ENCODE results near the gene CPNE9. TPM values are rescaled to one million over a fixed set of nuclear protein-coding genes. Genes with fewer than 3 reads are reported as not detected.

The CPNE9 gene
- total and polyA plus RNA-seq, 2 experiments from 2014 or later: 7.0 to 8.8 TPM

GRCh38 chr3:9679476-9680080 is 24.1 kb upstream of the CPNE9 start (continued):
- no peak for TF ChIP-seq ZNF331 (CRISPR knock-in tag; IDR thresholded peaks at IDR 0.05; ENCODE audit: low read depth)
- TF ChIP-seq REST (IDR thresholded peaks at IDR 0.05; ENCODE audit: unreplicated experiment): no peak

GRCh38 chr3:9681011-9681722 is 22.5 kb upstream of the CPNE9 start:
- H3K27ac Mint-ChIP-seq: no peak overlapping the region
- Histone ChIP-seq H2AFZ (no peak overlapping the region), H3K27ac (ENCODE audit: low read depth) (no peak overlapping the region), H3K9me2 (ENCODE audit: insufficient read depth) (no peaks in the 10 kb centered on the region), H3K4me3 (no peak overlapping the region), H3K4me1 (ENCODE audit: insufficient read depth) (no peaks in the 10 kb centered on the region), H3K79me2 (replicated peaks; ENCODE audit: insufficient read depth) (no peaks in the 10 kb centered on the region), H4K20me1 (replicated peaks; ENCODE audit: insufficient read depth) (peaks cover 5% of the 10 kb centered on the region; the same call in 1 of the 2 replicates), H3K36me3 (ENCODE audit: insufficient read depth) (peaks cover 5% of the 10 kb centered on the region; the same call in 1 of the 2 replicates), H3K4me2 (no peak overlapping the region), H3F3A (replicated peaks; ENCODE audit: low read depth) (no peaks in the 10 kb centered on the region), H3K27me3 (ENCODE audit: insufficient read depth) (no peaks in the 10 kb centered on the region)
- no peak for ATAC-seq
- H3K36me3 Mint-ChIP-seq (ENCODE audit: low read depth): peaks cover 59% of the 10 kb centered on the region
- no peaks in the 10 kb centered on the region; the same call in 2 of the 3 replicates for H3K9me3 Mint-ChIP-seq
- DNase-seq (ENCODE audit: low spot score): no peak
- no peak overlapping the region for H3K4me3 Mint-ChIP-seq
- peaks cover 1% of the 10 kb centered on the region for H3K27me3 Mint-ChIP-seq (ENCODE audit: insufficient read depth, low read depth, poor library complexity)
- H3K4me1 Mint-ChIP-seq: no peaks in the 10 kb centered on the region; the same call in 2 of the 3 replicates
- no peak for TF ChIP-seq STAT1 (IDR thresholded peaks at IDR 0.05; ENCODE audit: unreplicated experiment)
- no peak for TF ChIP-seq POLR2AphosphoS5 (IDR thresholded peaks at IDR 0.05; ENCODE audit: low read depth)
- no peak for TF ChIP-seq JUNB (IDR thresholded peaks at IDR 0.05; ENCODE audit: unreplicated experiment)
- TF ChIP-seq NANOG (IDR thresholded peaks at IDR 0.05; ENCODE audit: borderline replicate concordance): no peak
- no peak for TF ChIP-seq CTCF (conservative IDR thresholded peaks at IDR 0.05; ENCODE audit: low read depth in 2 of 2)
- no peak for TF ChIP-seq ZNF462 (CRISPR knock-in tag; IDR thresholded peaks at IDR 0.05)
- TF ChIP-seq ZNF331 (CRISPR knock-in tag; IDR thresholded peaks at IDR 0.05; ENCODE audit: low read depth): no peak
- TF ChIP-seq EZH2phosphoT487 (IDR thresholded peaks at IDR 0.05; ENCODE audit: unreplicated experiment): no peak
- TF ChIP-seq ETS1 (IDR thresholded peaks at IDR 0.05): no peak
- no peak for TF ChIP-seq ZNF114 (CRISPR knock-in tag; IDR thresholded peaks at IDR 0.05)
